Vagina (tissue), 2 donors: Measurements from ENCODE around the gene TEKT3. TPM values are rescaled to one million over a fixed set of nuclear protein-coding genes. Genes with fewer than 3 reads are reported as not detected.

Experiments
- DNase-seq, 2 donors: peaks; one replicate each; pipeline ENCODE4 v3.0.0-alpha.2; 2017; ENCODE audit errors: extremely low spot score in 2 of 2
- H3K27ac ChIP-seq: fragments of 200-600 bp; sonication (generic); one replicate; pipeline ENCODE4 v1.5.1; 2019
- H3K27me3 ChIP-seq: fragments of 200-600 bp; sonication (generic); one replicate; pipeline ENCODE4 v1.5.1; 2019
- H3K36me3 ChIP-seq, 2 donors: fragments of 200-600 bp; sonication (generic); one replicate each; pipeline ENCODE4 v1.5.1; 2017 to 2019
- H3K4me1 ChIP-seq: fragments of 200-600 bp; sonication (generic); one replicate; pipeline ENCODE4 v1.5.1; 2019
- H3K4me3 ChIP-seq, 2 donors: fragments of 200-600 bp; sonication (generic); 1 replicate in 1 of 2; 2 replicates in 1 of 2; pipeline ENCODE4 v1.5.1; 2016 to 2019
- H3K9me3 ChIP-seq: fragments of 200-600 bp; sonication (generic); one replicate; pipeline ENCODE4 v1.5.1; 2019
- POLR2A ChIP-seq, 2 donors: fragments of 450-650 bp; IDR thresholded peaks; one replicate each; pipeline ENCODE4 v1.6.1; 2017; ENCODE audit warnings: antibody characterized with exemption in 2 of 2, mild to moderate bottlenecking in 2 of 2, moderate library complexity in 2 of 2
- POLR2AphosphoS5 ChIP-seq, 2 donors: sonication (generic); formaldehyde crosslinking; IDR thresholded peaks; one replicate each; pipeline ENCODE4 v1.9.0; 2017; ENCODE audit warnings: antibody characterized with exemption in 2 of 2, mild to moderate bottlenecking in 2 of 2, low read depth in 1 of 2; ENCODE audit not compliant: insufficient read depth in 1 of 2
- intact Hi-C: fragments of 100-400 bp; cut with DNase I; formaldehyde crosslinking; loops from one replicate; pipeline ENCODE4 v1.15.1; 2023
- total RNA-seq: library from RNA; depleted of rRNA; stranded (reverse); fragments of >200 nt; gene quantifications from one replicate; pipeline ENCODE4 v1.2.3, GENCODE V29; 2016
- TF ChIP-seq, protein P1 (sequence below), 3 experiments: fragments of 450-650 bp in 2 of 3; fragments of 200-600 bp in 1 of 3; sonication (generic) in 1 of 3; IDR thresholded peaks; one replicate each; pipeline ENCODE4 v1.5.1; 2017 to 2019; ENCODE audit warnings: antibody characterized with exemption in 3 of 3, mild to moderate bottlenecking in 2 of 3, moderate library complexity in 2 of 3

The TEKT3 gene
- not detected for total RNA-seq

GRCh38 chr17:15341385-15341849 lies at the start of gene TEKT3:
TSS of gene TEKT3 (minus strand) at chr17:15341597. CDS start at chr17:15331585, 10,012 bp downstream.
- Histone ChIP-seq H3K4me3 (peak within 1 kb of the TSS; percentile 46 to 61), H3K9me3 (no peaks in the 10 kb centered on the region), H3K36me3 (no peaks in the 10 kb centered on the region), H3K4me1 (peaks cover 14% of the 10 kb centered on the region), H3K27me3 (no peaks in the 10 kb centered on the region), H3K27ac (no peak within 1 kb of the TSS)
- TF ChIP-seq POLR2A (IDR thresholded peaks at IDR 0.05) (no peak), POLR2AphosphoS5 (IDR thresholded peaks at IDR 0.05; ENCODE audit: insufficient read depth in 1 of 2, low read depth in 1 of 2) (peak in 1 of 2 donors; percentile 79)
- intact Hi-C loops: no loop called here
- no peak for DNase-seq

GRCh38 chr17:15388356-15389041 lies 47.1 kb upstream of the TEKT3 start:
- Histone ChIP-seq H3K9me3 (no peaks in the 10 kb centered on the region), H3K27me3 (no peaks in the 10 kb centered on the region), H3K4me3 (no peak overlapping the region), H3K27ac (peak overlapping the region; percentile 3), H3K36me3 (no peaks in the 10 kb centered on the region), H3K4me1 (peaks cover 18% of the 10 kb centered on the region)
- no peak for DNase-seq
- intact Hi-C loops: no loop called here
- TF ChIP-seq POLR2A (IDR thresholded peaks at IDR 0.05) (no peak), POLR2AphosphoS5 (IDR thresholded peaks at IDR 0.05; ENCODE audit: insufficient read depth in 1 of 2, low read depth in 1 of 2) (no peak)
- TF ChIP-seq, protein P1, sequence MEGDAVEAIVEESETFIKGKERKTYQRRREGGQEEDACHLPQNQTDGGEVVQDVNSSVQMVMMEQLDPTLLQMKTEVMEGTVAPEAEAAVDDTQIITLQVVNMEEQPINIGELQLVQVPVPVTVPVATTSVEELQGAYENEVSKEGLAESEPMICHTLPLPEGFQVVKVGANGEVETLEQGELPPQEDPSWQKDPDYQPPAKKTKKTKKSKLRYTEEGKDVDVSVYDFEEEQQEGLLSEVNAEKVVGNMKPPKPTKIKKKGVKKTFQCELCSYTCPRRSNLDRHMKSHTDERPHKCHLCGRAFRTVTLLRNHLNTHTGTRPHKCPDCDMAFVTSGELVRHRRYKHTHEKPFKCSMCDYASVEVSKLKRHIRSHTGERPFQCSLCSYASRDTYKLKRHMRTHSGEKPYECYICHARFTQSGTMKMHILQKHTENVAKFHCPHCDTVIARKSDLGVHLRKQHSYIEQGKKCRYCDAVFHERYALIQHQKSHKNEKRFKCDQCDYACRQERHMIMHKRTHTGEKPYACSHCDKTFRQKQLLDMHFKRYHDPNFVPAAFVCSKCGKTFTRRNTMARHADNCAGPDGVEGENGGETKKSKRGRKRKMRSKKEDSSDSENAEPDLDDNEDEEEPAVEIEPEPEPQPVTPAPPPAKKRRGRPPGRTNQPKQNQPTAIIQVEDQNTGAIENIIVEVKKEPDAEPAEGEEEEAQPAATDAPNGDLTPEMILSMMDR (IDR thresholded peaks at IDR 0.05): no peak

GRCh38 chr17:15386083-15386482 lies 44.7 kb upstream of the TEKT3 start:
- no peaks in the 10 kb centered on the region for H3K36me3 ChIP-seq
- TF ChIP-seq, protein P1 (IDR thresholded peaks at IDR 0.05): no peak
- TF ChIP-seq POLR2AphosphoS5 (IDR thresholded peaks at IDR 0.05; ENCODE audit: insufficient read depth in 1 of 2, low read depth in 1 of 2): no peak
- no peak for TF ChIP-seq POLR2A (IDR thresholded peaks at IDR 0.05)
- DNase-seq: no peak
- intact Hi-C loops: no loop called here
- peaks cover 16% of the 10 kb centered on the region for H3K4me1 ChIP-seq
- no peak overlapping the region for H3K27ac ChIP-seq
- no peaks in the 10 kb centered on the region for H3K27me3 ChIP-seq
- H3K9me3 ChIP-seq: no peaks in the 10 kb centered on the region
- H3K4me3 ChIP-seq: no peak overlapping the region

DNA sequence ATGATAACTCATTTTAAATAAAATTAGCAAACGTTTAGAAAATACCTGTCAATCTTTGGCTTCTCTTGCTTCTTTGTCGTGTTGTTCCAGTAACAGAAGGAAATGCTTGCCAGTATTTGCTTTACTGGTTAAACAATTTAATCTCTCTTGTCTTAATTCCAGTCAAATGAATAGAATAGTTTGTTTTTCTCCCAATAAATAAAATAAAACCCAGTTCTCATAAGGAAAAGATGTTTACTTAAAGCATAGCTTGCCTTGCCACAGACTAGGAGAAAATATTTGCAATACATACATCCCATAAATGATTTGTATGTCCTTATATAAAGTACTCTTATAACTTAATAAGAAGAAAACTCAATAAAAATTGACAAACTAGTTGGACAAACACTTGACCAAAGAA lies 43.9 kb upstream of the TEKT3 start:
- Histone ChIP-seq H3K36me3 (no peaks in the 10 kb centered on the region), H3K4me1 (peaks cover 16% of the 10 kb centered on the region), H3K9me3 (no peaks in the 10 kb centered on the region), H3K27ac (no peak overlapping the region), H3K27me3 (no peaks in the 10 kb centered on the region), H3K4me3 (no peak overlapping the region)
- DNase-seq: no peak
- TF ChIP-seq POLR2A (IDR thresholded peaks at IDR 0.05) (no peak), POLR2AphosphoS5 (IDR thresholded peaks at IDR 0.05; ENCODE audit: insufficient read depth in 1 of 2, low read depth in 1 of 2) (no peak)
- intact Hi-C loops: no loop called here

GRCh38 chr17:15384142-15384787 lies 42.9 kb upstream of the TEKT3 start:
- intact Hi-C loops: no loop called here
- peak; percentile 58 to 85 for DNase-seq
- Histone ChIP-seq H3K4me3 (peak overlapping the region; percentile 13 to 16), H3K27ac (peak overlapping the region; percentile 64), H3K9me3 (no peaks in the 10 kb centered on the region), H3K36me3 (no peaks in the 10 kb centered on the region), H3K27me3 (no peaks in the 10 kb centered on the region), H3K4me1 (peaks cover 16% of the 10 kb centered on the region)
- TF ChIP-seq, protein P1 (IDR thresholded peaks at IDR 0.05): no peak
- TF ChIP-seq POLR2AphosphoS5 (IDR thresholded peaks at IDR 0.05; ENCODE audit: insufficient read depth in 1 of 2, low read depth in 1 of 2): peak in 1 of 2 donors; percentile 39

- TF ChIP-seq, protein P1 (IDR thresholded peaks at IDR 0.05): no peak
- TF ChIP-seq POLR2AphosphoS5 (IDR thresholded peaks at IDR 0.05; ENCODE audit: insufficient read depth in 1 of 2, low read depth in 1 of 2): no peak
- TF ChIP-seq POLR2A (IDR thresholded peaks at IDR 0.05): no peak
- Histone ChIP-seq H3K4me1 (peaks cover 16% of the 10 kb centered on the region), H3K27me3 (no peaks in the 10 kb centered on the region), H3K36me3 (no peaks in the 10 kb centered on the region), H3K4me3 (no peak overlapping the region), H3K9me3 (no peaks in the 10 kb centered on the region), H3K27ac (peak overlapping the region; percentile 4)
- peak; percentile 4 to 40 for DNase-seq
- intact Hi-C loops: no loop called here
These were observed 41.5 kb upstream of the TEKT3 start for GRCh38 chr17:15382914-15383313.
